HG03575 (cell line): ENCODE results near the gene COBL.

Experiments
- ATAC-seq: cut with Tn5 transposase; IDR thresholded peaks from one replicate; pipeline ENCODE4 v1.9.1; 2021; ENCODE audit not compliant: unreplicated experiment, insufficient number of reproducible peaks, low FRiP score; ENCODE audit errors: extremely low read depth

Gene COBL

DNA sequence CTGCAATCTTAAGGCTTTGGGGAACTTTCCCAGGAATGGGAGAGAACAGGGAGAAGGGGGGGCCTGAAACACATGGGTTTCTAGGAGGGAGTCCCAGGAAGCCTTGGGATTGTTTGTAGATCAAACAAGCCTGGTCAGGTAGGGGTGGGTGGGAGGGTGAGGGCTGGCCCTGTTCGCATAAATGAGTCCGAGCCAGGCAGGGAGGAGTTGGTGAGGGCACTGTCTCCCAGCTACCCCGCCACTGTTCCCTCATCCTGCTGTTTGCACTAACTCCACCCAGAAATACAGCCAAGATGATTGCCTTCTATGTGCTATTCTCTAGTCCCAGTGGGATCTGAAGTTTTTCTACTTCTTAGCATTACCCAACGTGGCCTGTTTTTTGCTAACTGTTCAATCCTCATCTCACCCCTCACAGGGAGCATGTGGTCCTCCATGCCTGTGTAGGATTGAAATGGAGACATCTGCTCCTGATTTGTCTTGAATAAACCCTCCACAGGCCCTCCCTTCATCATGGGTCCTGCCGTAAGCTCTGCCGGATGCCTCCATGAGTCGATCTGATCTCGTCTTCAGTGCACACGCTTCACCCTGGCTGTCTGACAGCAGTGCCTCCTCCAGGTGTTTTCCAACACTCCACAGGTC lies 257.0 kb downstream of the COBL start:
- no peak for ATAC-seq

- no peak for ATAC-seq
Observed at GRCh38 chr7:51058764-51059163, 257.8 kb downstream of the COBL start.

GRCh38 chr7:51055039-51055840 lies 261.4 kb downstream of the COBL start:
- ATAC-seq: no peak

GRCh38 chr7:51054231-51054630 lies 262.4 kb downstream of the COBL start:
- no peak for ATAC-seq

GRCh38 chr7:51053160-51053925 lies 263.3 kb downstream of the COBL start:
- ATAC-seq: no peak

DNA sequence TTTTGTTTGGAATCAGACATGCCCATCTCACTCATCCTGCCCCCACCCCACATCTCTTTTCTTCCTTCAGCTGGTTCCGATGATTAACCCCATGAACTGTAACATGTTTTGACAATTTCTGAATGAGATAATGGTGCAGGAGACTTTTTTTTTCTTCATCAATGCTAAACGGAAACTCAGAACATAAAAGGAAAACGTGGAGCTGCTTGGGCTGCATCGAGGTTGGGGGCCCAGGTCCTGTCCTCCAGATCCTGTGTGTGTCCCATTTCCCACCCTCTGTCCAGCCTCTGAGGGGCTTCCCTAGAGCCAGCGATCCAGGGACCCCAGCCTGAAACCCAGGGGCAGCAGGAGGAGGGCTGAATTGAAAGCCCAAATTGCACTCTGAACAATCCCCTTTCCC lies 270.1 kb downstream of the COBL start:
- ATAC-seq: no peak

GRCh38 chr7:51046103-51046466 lies 270.5 kb downstream of the COBL start:
- no peak for ATAC-seq

DNA sequence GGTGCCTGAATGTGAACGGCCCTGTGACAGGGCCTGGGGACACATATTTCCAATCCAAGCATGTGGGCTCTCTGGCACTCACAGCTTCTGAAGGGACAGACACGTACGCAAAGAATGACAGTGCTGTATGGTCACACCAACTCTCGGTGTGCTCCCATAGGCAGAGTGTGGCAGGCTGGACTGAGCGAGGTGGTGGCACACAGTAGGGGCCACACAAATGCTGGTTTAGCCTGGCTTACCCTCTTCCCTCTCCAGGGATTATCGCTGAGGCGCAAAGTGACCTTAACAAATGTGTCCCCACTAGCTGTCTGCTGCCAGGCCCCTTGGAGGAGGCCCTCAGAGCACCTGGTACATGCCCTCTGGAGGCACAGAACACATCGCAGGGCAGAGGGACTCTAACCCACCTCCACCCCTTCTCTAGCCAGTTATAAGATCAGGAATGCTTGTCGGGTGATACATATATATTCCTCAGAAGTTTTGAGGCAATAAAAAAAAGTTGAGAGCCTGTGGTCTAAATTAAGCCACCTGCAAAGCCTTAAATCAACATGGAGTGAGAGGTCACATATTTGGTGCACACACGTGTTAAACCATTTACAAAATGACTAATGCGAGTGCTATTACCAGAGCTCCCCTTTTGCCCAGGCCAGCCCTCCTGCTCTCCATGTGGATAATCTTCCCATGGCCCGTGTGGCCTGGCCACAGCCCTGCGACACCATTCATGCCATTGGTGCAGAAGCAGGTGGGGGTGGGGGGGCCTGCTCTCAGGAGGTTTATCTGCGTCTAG lies 271.1 kb downstream of the COBL start:
- ATAC-seq: no peak

GRCh38 chr7:51043461-51043860 lies 273.1 kb downstream of the COBL start:
- ATAC-seq: no peak

DNA sequence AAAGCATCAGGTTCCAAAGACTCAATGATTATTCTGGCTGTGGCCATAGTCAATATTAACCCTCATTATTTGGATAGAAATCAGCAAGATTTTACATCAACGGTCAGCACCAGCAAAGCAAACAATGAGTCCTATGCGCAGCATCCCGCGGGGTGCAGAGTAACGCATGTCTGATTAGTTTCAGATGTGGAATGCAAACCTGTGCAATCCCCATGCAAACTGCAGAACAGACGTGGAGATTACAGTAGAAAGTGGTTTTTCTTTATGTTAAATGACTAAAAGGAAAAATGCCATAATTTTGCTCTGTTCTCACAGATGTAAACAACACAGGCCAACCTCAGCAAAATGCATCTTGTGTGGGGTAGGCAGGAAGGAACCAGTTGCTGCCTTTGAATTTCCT lies 275.8 kb downstream of the COBL start:
- ATAC-seq: no peak

GRCh38 chr7:51038573-51038972 lies 278.0 kb downstream of the COBL start:
- no peak for ATAC-seq

- no peak for ATAC-seq
Observed at GRCh38 chr7:51035716-51036115, 280.9 kb downstream of the COBL start.

- no peak for ATAC-seq
Observed at GRCh38 chr7:51034521-51035264, 281.9 kb downstream of the COBL start.

DNA sequence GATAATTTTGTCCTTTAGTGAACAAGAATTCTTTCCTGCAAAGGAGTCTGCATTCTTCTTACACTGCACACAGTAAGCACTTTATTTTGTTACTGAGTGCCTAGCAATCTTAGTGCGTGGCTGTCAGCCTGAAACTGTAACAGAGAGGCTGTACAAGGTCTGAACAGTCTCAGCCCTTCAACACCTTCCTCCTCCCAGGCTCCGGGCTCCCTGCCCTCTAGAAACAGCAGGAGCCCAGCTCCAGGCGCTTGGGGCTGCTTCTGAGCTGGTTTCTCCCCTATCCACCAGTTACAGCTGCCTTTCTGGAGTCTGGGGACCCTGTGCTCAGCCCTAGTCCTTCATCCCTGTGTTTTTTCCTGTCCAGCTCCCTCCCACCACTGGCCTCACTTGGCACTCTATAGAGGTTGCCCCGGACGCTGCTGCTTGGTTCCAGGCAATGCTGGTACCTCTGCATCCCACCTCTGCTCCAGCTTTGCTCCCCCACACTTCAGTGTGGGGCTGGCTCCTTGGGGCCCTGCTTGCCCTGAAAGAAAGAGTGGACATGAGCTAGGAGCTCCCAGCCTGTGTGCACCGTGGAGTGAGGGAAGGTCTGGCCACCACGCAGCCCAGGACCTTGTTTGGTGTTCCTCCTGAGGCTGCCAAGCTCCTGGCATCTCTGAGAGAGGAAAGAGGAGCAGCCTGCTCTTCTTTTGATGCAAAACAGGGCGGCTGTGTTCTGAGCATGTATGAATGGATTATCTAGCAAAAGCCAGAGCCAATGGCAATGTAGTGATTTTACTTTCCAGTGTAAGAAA lies 282.7 kb downstream of the COBL start:
- no peak for ATAC-seq

- ATAC-seq: no peak
Observed at GRCh38 chr7:51031791-51032515, 284.7 kb downstream of the COBL start.

DNA sequence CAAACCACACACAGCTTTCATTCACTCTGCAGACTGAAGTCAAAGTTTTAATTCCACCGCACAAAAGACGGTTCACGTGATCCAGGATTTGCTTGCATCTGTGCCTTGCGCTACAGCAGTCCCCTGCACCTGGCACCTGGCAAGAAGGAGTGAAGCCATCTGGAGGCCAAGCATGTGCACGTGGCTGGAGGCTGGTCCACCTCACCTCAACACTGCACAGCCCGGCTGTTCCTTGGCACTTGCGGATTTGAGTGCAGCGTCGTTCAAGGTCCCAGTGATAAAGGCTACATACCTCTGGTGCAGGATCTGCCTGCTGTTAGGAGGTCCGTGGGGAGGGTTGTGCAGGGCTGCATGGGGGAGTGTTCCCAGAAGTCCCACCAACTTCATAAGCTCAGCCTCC lies 285.4 kb downstream of the COBL start:
- no peak for ATAC-seq

DNA sequence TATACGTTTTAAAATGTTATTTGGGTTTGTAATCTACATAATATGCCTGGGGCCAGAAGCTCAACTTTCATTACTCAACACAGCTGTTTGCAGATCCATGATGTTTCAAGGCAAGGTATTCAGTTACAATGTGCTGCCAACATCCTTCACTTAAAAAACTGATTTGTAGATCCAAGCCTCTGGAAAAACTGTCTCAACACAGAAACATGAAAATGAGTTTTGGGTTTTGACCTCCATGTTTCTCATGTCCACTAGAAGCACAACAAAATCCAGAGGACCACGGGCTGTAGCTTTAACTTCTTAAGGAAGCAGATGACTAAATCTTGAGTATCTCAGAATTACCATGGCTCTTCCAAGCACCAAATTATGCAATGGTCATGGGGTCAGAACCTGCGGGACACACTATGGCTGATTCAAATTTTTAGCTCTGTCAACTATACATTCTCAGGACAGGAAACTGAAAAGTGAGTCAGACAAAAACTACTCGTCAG lies 286.9 kb downstream of the COBL start:
- ATAC-seq: no peak
